GM15510 (cell line): Measurements from ENCODE around the gene NUAK1.

ENCODE experiments used
- POLR2A ChIP-seq: IDR thresholded peaks from 3 replicates; pipeline ENCODE4 v1.6.1; 2011; ENCODE audit warnings: borderline replicate concordance; ENCODE audit not compliant: insufficient read length; ENCODE audit errors: extremely low read depth

The NUAK1 gene

DNA sequence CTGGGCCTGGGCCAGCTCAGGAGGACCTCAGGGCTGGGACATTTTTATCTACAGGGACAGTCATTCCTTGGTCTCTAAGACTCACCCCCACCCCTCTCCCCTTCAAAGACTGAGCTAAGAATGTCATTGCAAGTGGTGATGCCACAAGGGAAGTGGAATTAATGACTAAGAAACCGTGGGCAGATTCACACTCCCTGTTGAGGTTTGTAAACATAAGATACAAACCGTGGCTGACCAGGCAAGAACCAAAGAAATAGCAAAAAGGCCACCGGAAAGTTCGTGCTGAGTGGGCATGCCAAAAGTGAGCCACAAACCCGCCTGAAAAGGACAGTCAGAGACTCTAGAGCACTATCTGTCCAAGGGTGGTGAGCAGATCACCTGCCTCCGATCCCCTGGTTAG, 25.7 kb downstream of the NUAK1 start:
- no peak for TF ChIP-seq POLR2A

DNA sequence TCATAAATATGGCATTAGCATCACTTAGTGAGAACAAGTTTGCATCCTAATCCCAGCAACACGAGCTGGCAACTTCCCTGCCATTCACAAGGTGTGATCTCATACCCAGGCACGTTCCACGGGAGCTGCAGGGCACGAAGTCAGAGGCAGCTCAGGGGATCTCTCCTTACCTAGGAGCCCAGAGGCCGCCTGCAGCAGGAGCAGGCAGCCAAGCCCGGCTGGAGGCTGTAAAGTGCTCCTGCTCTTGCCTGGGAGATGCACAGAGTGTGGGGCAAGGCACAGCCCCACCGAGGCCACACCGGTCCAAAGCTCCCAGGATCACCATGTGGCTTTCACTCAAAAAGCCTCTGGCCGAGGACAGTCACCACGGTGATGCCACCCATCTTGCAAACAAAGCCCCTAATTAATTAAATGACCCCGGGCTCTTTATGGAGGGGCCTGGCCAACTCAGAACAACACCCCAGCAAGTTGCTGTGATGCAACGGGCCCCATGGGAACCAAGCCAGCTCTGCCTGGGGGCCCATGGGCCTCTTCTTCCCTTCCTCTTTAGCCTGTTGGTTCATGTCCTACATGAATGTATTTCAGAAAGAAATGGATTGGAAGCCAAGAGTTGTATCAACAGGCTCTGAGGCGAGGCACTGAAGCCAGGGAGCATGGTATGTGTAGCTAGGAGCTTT, 26.5 kb downstream of the NUAK1 start:
- no peak for TF ChIP-seq POLR2A

DNA sequence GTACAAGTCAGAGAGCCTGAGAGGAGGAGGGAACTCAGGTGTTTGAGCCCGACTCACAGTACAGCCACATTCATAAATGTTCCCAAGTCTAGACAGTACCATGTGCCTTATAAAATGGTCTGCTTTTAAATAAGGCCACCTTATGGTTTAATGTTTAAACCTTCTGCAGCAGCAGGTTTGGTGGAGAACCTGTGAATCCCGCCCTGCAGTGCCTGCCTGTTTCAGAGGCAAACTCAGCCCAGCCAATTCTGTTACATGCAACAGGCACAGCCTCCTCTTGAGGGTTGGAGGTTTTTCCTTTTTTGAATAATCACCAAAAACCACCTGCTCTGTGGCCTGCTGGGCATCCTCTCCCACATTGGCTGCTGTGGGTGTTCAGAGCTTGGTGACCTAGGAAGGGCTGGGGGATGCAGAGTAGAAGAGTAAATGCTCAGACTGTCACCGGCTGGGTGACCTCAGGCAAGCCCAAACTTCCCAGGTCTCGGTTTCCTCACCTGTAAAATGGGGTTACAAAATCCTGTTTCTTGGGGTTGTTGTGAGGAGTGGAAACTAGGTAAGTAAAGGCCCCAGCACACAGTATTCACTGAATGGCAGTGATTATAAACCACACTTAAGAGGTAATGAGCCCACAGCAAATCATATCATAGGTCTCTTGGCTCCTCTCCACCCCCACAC, 28.0 kb downstream of the NUAK1 start:
- no peak for TF ChIP-seq POLR2A

DNA sequence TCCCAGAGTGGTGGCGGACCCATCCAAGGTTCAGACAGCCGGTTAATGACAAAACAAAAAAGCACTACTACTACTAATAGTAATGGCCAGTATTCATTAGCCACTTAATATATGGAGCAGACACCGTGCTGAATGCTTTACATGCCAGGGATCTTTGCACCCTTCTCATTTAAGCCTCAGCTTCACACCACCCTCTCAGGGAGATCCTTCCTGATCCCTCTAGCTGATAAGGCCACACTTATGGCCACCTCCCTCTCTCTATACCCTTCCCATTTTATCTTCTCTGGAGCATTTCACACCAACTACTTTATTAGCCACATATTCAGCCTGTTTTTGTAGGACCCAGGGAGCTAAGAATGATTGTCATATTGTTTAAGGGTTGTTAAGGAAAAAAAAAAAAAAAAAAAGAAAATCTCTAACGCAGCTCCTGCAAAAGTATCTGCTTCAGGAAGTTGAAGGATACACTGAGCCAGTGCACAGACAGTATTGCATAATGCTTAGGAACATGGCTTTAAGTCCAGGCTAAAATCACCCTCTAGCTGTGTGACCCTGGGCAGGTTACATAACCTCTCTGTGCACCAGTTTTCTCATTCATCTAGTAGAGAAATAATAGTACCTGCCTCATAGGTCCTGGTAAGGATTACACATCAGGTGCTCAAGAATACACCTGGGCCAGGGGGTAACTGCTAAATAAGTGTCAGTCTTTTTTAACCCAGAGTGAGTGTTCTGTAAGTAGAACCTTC, 29.4 kb downstream of the NUAK1 start:
- TF ChIP-seq POLR2A: no peak

DNA sequence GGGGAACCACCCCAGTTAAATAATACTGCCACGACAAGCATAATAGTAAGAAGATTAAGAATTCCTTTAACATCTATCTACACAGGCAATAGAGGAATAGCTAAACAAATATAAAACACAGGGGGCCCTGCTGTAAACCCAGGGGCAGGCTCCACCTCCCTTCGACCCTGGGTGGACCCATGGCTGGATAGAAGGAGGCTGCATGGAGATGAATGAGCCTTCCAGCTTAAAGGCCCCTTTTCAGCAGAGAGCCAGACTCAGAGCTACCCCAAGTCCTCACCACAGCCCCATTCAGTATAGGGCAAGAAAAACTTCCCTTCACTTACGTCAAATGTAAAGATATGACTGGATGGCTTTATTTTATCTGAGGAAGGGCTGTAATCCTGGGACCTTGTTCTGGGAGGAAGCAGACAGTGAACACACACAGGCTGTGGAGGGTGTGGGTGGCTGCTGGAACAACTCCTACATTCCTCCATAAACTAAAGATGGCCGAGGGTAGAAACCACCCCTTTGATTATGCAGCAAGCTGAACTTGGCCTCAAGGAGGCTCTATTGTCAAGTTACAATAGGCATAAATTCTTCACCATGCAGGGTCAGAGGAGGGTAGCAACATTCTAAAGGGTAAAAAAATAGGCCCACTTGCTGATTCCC, 30.4 kb downstream of the NUAK1 start:
- TF ChIP-seq POLR2A: no peak

DNA sequence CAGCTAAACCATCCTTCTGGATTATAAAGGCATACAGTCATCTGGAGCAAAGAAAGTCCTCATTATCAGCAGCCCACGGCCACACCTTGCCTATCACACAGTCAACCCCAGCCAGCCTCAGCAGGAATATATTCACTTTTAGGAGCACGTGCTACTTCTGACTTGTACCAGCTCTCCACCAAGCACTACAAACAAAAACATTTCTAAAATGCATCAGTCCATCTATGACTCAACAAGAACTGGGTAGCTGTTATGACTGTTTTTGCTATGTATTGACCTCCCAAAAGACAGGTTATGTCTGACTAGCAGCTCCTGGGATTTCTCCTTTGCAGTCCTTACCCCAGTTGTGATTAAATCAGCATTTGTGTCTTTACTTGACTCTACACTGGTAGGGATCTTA, 31.2 kb downstream of the NUAK1 start:
- no peak for TF ChIP-seq POLR2A

DNA sequence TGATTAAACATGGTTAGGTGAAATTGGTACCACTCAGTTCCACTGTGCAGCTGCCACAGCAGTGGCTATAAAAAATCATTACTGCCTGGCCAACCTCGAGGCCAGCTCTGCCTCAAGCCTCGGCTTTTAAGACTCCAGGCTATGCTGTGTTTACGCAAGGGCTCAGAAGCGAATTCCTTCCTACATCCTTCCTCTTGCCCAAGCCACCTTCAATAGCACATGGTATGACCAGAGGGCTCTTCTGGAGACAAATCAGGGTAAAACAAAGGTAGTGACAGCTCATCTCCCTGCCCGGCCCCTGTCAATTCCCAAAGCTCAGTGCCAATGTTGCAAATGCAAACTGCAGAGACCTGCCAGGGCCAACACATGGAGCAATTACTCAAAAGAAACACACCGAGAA, 31.9 kb downstream of the NUAK1 start:
- no peak for TF ChIP-seq POLR2A

DNA sequence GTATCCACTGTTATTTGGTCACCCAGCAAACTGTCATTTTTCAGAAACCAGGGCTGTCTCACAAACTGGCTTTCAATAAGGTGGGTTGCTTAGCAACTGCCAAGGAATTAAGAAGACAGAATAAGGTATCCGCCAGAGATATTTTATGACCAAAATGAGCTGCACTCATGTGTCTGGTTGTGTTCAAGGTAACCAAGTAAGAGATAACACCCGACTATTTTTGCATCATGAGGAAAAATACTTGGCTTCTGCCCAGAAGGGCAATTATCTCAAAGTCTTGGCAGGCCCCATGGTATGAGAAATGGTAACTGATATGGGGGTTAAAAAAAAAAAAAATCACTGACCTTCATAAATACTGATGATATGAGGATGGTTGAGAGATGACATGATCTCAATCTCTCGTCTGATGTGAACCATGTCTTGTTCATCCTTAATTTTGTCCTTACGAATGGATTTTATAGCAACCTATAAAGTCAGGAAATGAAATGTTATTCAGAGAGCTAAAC, 32.6 kb downstream of the NUAK1 start:
- TF ChIP-seq POLR2A: no peak

DNA sequence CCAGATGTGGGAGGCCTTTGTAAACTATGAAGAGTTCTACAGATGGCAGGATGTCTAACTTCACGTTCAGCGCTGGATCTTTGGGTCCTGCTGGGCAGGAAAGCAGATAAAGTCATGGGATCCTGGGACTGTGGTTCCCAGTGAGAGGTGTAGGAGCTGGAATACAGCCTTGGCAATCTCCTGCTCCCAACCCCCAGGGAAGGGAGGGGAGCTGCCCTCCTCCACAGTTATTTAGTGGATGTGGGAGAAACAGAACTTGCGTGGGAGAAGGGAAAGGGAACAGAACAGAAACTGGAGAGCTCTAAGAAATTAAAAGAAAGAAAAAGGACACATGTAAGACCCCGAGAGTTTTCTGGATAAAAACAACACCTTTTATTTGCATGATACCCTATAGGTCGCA, 37.0 kb downstream of the NUAK1 start:
- TF ChIP-seq POLR2A: no peak

DNA sequence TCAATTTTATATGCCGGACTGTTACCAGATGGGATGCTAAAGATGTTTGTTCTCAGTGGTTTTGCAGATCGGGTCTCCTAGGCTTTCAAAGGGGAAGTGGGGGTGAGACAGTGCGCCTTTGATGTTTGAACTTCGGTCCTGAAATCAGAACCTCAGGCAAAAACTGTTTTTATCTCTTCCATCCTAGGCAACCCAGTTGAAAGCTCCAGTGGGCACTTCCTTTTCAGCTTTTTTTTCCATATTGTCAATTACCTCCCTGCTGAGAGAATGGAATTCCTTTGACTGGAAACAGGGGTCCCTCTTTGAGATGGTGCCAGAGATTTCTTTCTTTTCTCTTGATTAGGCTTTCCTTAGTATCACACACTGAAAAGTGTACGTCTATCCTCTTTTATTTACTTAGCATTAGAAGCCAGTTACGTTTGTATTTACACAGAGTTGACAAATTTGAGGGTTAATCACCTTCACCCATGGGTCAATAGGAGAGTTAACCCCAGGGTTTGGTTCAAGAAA, 40.0 kb downstream of the NUAK1 start:
- TF ChIP-seq POLR2A: no peak

DNA sequence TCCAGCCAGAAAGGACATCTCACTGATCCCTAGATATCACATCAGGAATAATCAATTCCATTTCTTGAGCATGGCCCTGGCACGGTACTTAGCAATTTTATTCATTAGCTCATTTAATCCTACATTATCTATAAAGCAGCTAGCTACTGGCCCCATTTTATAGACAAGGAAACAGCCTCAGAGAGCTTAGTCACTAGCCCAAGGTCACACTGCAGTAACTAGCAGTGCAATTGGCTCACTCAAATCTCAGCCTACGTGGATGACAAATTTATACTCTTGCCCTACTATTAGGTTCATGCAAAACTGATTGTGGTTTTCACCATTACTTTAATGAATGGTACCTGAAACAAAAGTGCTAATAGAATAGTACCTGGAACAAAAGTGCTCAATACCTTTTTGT, 41.7 kb downstream of the NUAK1 start:
- TF ChIP-seq POLR2A: no peak

DNA sequence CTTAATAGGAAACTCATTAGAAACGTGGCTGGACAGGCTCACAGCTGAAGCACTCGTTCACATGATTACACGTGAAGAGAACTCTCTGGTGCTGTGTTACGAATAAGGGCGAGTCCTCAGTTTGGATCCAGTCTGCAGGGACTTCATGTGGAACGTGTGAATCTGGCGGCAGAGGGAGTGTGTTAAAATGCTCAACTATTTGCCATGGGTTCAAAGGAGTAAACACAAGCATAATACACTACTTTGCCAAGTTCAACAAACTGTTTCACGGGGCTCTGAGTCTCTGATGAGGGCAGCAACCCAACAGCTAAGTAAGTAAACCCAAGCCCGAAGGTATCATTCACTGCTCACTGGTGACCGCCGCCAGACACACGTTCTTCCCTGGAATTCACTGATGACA, 42.4 kb downstream of the NUAK1 start:
- no peak for TF ChIP-seq POLR2A

DNA sequence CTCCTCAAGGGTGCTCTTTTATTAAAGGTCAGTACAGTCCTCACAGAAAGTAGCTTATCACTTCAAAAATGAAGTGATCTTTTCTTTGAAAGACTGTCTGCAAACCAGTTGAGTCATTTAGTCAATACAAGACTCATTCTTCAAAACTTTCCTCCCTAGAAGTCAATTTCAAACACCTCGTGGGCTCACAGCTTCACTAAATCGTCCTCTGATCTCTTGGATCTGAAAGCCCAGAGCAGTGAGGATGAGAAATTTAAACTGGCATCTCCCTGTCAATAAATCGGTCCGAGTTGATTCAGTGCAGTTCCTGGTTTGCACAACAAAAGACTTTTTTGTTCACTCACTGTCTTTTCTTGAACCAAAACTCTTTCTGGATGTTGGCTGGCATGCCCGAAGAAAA, 44.5 kb downstream of the NUAK1 start:
- TF ChIP-seq POLR2A: no peak

DNA sequence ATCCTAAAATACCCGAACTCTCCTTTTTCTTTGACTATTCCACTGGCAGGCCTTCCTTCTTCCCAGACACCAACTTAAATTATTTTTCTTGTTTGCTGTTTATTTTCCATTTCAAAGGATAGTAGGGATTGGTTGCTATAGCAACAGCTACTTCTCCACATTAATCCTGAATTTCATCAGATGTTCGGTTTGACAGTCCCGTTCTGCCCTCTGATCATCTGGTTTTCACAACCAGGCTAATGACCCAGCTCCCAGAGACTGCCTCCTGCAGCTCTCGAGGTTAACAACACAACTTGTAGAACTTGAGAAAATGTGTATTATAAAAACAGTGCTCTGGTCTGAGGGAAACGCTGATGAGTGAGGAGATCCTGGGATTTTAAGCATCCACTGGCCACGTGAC, 45.5 kb downstream of the NUAK1 start:
- TF ChIP-seq POLR2A: no peak

DNA sequence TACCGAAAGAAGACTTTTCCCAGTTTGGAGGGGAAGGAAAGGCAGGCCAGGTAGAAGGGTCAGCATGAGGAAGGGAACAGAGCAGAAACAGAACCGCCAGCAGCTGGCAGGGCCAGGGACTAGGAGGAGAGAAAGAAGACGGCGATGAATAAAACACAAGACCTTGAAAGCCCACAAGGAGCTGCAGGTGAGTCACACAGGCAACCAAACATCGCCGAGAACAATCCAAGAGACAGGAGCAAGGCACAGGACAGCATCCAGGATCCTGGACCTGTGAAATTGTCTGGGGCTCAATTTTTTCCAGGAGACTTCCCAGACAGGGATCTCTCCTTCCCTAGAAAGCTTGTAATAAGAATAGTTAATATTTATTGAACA, 47.3 kb downstream of the NUAK1 start:
- TF ChIP-seq POLR2A: no peak
